ENCODE data around the gene SSB.
"Not testable (repeated sequence)": the region's sequence is repeated elsewhere in the genome, so short reads cannot be mapped to it uniquely, and the experiment has no call there.

DNA sequence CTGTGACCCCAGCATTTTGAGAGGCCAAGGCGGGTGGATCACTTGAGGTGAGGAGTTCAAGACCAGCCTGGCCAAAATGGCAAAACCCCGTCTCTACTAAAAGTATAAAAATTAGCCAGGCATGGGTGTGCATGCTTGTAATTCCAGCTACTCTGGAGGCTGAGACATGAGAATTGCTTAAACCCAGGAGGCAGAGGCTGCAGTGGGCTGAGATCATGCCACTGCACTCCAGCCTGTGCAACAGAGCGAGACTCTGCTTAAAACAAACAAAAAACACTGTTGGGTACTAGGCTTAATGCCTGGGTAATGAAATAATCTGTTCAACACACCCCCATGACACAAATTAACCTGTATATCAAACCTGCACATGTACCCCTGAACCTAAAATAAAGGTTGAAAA lies 37.9 kb upstream of the SSB start:
- TF ChIP-seq, protein P1, sequence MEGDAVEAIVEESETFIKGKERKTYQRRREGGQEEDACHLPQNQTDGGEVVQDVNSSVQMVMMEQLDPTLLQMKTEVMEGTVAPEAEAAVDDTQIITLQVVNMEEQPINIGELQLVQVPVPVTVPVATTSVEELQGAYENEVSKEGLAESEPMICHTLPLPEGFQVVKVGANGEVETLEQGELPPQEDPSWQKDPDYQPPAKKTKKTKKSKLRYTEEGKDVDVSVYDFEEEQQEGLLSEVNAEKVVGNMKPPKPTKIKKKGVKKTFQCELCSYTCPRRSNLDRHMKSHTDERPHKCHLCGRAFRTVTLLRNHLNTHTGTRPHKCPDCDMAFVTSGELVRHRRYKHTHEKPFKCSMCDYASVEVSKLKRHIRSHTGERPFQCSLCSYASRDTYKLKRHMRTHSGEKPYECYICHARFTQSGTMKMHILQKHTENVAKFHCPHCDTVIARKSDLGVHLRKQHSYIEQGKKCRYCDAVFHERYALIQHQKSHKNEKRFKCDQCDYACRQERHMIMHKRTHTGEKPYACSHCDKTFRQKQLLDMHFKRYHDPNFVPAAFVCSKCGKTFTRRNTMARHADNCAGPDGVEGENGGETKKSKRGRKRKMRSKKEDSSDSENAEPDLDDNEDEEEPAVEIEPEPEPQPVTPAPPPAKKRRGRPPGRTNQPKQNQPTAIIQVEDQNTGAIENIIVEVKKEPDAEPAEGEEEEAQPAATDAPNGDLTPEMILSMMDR (conservative IDR thresholded peaks at IDR 0.05; ENCODE audit: low read depth, low read length), result not testable (repeated sequence)
- not testable (repeated sequence) for TF ChIP-seq EZH2 (IDR thresholded peaks at IDR 0.05; ENCODE audit: low read length, unreplicated experiment)

Measured in PC-3 (cell line).